GM21381 (cell line): ENCODE results near the gene BRCA2.

ENCODE experiments used
- ATAC-seq: cut with Tn5 transposase; IDR thresholded peaks from one replicate; pipeline ENCODE4 v1.9.1; 2021; ENCODE audit warnings: mild to moderate bottlenecking, moderate library complexity; ENCODE audit not compliant: unreplicated experiment

The BRCA2 gene

GRCh38 chr13:32383836-32384618 lies 68.7 kb downstream of the BRCA2 start:
- ATAC-seq = no peak

DNA sequence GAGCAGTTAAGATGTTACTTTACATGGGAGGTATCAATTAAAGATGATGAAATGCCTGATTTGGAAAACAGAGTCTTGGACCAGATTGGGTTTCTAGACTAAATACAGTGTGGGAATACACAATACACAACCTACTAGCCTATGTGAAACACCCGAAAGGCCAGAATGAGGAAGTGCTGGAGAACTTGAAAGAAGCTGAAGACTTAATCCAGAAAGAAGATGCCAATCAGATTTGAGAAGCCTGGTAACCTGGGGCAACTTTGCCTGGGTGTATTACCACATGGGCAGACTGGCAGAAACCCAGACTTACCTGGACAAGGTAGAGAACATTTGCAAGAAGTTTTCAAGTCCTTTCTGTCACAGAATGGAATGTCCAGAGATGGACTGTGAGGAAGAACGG lies 69.4 kb downstream of the BRCA2 start:
- ATAC-seq = no peak

GRCh38 chr13:32385410-32385809 lies 70.1 kb downstream of the BRCA2 start:
- no peak for ATAC-seq

GRCh38 chr13:32390048-32390447 lies 74.7 kb downstream of the BRCA2 start:
- ATAC-seq = peak; percentile 64

DNA sequence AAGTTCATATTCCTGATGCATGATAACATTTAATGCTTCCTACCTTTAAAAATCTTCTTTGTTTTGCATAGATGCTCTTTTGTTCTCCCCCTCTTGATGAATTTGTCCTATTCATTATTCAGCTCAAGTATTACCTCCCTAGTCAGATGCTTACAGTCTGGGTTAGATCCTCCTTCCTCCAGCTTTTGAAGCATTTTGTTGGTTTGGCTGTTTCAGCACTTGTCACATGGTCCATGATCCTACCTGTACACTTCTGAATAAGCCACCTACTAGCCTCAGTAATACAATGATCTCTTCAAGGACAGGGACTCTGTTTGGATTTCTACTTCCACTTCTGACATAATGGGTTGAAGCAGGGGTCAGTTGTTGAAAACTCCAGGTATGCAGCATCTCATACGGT lies 75.2 kb downstream of the BRCA2 start:
- ATAC-seq = no peak

DNA sequence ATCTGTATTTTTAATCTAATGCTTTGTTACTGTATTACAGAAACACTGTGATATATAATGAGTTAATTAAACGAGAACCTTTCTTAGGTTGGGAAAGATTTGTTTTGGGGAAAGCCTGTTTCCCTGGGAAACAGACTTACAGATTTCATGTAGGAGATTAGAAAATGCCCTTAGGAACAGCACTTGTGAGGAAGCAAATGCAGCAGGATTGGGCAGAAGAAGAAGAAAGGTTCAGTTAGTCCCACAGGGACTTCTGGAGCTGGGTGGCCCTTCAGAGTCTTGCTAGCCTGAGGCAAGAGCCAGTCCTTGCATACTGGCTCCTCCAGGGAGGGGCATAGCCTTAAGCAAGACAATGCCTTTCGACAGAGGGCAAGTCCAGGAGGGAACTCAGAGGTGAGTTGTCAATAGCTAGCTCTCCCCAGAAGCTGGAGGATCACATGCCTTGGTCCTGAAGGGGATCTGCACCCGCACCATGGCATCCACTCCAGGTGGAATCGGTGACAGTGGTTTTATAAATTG lies 75.9 kb downstream of the BRCA2 start:
- ATAC-seq = no peak

DNA sequence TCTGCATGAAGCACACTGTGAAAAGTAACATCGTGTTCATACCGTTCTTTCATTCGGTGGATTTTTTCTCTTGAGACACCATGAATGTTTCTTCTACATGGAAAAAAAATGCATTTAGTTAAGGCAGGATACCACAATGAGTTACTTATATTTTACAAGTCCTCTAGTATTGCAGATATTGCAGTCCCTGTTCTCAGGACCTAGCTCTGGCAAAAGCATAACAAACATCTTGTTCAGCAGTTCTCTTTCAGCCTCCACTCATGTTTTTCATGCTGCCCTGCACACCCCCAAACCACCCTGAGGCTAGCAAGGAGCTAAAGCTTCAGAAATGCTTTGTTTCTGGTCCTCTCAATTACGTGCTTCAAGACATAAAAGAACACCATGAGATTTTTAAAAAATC lies 87.8 kb downstream of the BRCA2 start:
- no peak for ATAC-seq

GRCh38 chr13:32407854-32408253 lies 92.5 kb downstream of the BRCA2 start:
- ATAC-seq = peak; percentile 61

GRCh38 chr13:32408296-32409000 lies 93.1 kb downstream of the BRCA2 start:
- ATAC-seq = peak; percentile 24

DNA sequence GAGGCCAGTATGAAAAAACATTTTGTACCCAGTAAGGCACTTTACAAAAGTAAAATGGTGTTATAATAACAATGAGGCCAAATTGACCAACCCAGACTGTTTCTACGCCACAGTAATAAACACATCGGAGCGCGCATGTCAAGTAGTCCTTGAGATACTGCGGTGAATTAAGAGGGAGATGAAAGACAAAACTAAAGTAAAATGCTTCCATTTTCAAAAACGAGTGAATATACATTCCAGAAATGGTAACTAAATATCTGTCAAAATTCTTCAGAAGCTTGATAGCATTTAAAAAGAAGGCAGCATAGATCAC lies 93.6 kb downstream of the BRCA2 start:
- no peak for ATAC-seq

GRCh38 chr13:32409561-32410421 lies 94.5 kb downstream of the BRCA2 start:
- ATAC-seq = no peak

DNA sequence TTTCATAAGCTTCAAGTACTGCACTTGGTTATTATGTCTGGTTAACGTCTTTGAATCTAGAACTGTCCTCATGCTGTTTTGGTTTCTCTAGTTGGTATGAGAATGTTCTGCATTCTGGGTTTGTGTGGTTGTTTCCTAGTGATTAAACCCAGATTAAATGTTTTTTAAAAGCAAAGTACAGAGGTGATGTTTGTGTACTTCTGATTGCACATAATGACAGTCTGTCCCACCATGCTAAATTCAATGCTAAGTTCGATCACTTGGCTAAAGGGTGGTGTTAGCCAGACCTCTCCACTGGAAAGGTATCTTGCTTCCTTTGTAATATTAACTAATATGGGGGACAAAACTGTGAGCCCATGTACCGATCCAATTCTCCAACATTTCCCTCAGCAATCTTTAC lies 98.0 kb downstream of the BRCA2 start:
- ATAC-seq = no peak

DNA sequence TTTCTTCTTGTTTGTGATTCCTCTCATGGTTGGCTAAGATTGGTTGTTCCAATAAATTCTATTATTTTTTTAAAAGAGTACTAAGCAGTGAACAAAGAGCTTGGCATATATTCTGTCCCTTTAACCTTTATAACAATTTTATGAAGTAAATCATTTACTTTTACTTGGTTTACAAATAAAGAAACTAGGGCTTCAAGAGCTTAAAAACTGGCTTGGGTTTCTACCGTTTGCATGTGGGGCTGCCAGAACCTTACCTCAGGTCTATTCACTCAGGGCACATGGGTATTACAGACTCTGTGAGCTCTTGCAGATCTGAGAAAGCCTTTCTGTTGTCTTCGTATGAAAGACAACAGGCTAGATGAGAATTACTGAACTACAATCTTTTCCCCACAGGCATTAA lies 99.3 kb downstream of the BRCA2 start:
- ATAC-seq = no peak

- no peak for ATAC-seq
Observed at GRCh38 chr13:32415019-32415418, 99.7 kb downstream of the BRCA2 start.

GRCh38 chr13:32417995-32418394 lies 102.7 kb downstream of the BRCA2 start:
- no peak for ATAC-seq

DNA sequence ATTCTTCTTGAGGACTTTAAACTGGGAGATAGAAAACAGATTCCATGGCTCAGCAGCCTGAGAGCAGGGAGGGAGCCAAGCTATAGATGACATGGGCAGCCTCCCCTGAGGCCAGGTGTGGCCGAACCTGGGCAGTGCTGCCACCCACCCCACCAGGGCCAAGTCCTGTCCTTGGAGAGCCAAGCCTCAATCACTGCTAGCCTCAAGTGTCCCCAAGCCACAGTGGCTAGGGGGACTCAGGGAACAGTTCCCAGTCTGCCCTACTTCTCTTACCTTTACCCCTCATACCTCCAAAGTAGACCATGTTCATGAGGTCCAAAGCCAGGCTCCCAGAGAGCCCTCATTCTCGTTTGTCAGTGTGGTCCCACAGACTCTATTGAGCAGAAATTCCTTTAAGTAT lies 104.6 kb downstream of the BRCA2 start:
- ATAC-seq = no peak

GRCh38 chr13:32423592-32423991 lies 108.3 kb downstream of the BRCA2 start:
- ATAC-seq = no peak

GRCh38 chr13:32425158-32425557 lies 109.8 kb downstream of the BRCA2 start:
- no peak for ATAC-seq

DNA sequence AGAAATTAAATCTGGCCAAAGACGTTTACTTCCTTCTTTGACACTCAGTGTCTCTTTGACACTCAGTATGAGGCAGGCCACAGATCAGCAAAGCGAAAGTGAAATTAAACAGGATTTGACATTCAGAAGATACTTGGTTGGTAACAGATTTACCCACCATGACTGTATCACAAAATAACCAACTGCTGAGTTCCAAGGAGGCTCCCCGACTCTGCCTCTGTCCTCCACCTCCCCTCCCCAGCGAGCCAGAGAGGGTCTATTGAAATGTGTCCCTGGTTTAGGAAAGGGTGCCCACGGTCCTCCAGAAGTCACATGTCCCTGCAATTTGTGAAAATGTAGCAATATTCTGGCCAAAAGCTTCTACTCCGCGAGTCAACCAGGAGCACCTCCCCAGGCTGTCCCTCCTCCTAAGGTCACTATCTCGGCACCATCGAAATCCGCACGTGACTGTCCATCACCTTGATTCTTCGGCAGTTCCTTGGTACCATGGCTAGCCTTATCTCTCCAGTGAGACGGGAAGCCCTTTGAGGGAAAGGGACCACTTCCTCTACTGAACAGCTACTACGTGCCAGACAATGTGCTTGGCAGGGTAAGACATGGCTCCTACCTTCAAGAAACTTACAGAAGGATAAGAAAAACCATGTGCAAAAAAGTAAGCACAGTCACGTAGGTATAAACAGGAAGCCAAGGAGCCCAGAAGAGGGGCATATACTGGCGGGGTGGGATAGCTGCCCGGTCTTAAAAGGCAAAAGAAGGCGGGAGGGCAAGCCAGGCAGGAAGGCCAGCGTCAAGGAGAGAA lies 111.1 kb downstream of the BRCA2 start:
- ATAC-seq = peak; percentile 37

- ATAC-seq = peak; percentile 7
Observed at GRCh38 chr13:32426990-32427851, 111.9 kb downstream of the BRCA2 start.
